Spleen (tissue), 11 donors: ENCODE results near the gene PRTN3. TPM values are rescaled to one million over a fixed set of nuclear protein-coding genes. Genes with fewer than 3 reads are reported as not detected.

Experiments used
- DNase-seq: peaks from one replicate; pipeline ENCODE4 v3.0.0-alpha.2; 2020
- H3K27ac ChIP-seq, 8 donors: fragments of 200-600 bp; sonication (generic) in 7 of 8; 1 replicate in 4 of 8; 2 replicates in 4 of 8; pipeline versions ENCODE4 v1.5.0 to v1.8.0; 2016 to 2021; ENCODE audit warnings: inconsistent platforms in 4 of 8, mild to moderate bottlenecking in 4 of 8, moderate library complexity in 1 of 8
- H3K27me3 ChIP-seq, 7 donors: fragments of 200-600 bp; sonication (generic) in 6 of 7; replicated peaks in 1 of 7; 1 replicate in 4 of 7; 2 replicates in 3 of 7; pipeline versions ENCODE4 v1.5.0 to v1.8.0; 2016 to 2021; ENCODE audit warnings: inconsistent platforms in 3 of 7, mild to moderate bottlenecking in 1 of 7
- H3K36me3 ChIP-seq, 6 donors: fragments of 200-600 bp; sonication (generic) in 5 of 6; 1 replicate in 4 of 6; 2 replicates in 2 of 6; pipeline versions ENCODE4 v1.5.0 to v1.8.0; 2016 to 2021; ENCODE audit warnings: inconsistent platforms in 2 of 6
- H3K4me1 ChIP-seq, 6 donors: fragments of 200-600 bp; sonication (generic) in 5 of 6; 1 replicate in 3 of 6; 2 replicates in 3 of 6; pipeline versions ENCODE4 v1.5.0 to v1.8.0; 2016 to 2021; ENCODE audit warnings: inconsistent platforms in 3 of 6
- H3K4me3 ChIP-seq, 8 donors: fragments of 200-600 bp; sonication (generic) in 7 of 8; 1 replicate in 4 of 8; 2 replicates in 4 of 8; pipeline versions ENCODE4 v1.5.0 to v1.8.0; 2016 to 2021; ENCODE audit warnings: inconsistent platforms in 4 of 8, mild to moderate bottlenecking in 4 of 8, moderate library complexity in 2 of 8
- H3K9me3 ChIP-seq, 8 donors: fragments of 200-600 bp; sonication (generic) in 7 of 8; 1 replicate in 4 of 8; 2 replicates in 4 of 8; pipeline versions ENCODE4 v1.5.0 to v1.8.0; 2016 to 2021; ENCODE audit warnings: inconsistent platforms in 4 of 8
- CTCF ChIP-seq, 11 experiments: fragments of 200-600 bp in 7 of 11; fragments of 450-650 bp in 4 of 11; sonication (generic) in 4 of 11; IDR thresholded peaks in 8 of 11; conservative IDR thresholded peaks in 3 of 11; 1 replicate in 7 of 11; 2 replicates in 4 of 11; pipeline versions ENCODE4 v1.4.0 to v1.8.0; 2016 to 2021; ENCODE audit warnings: antibody characterized with exemption in 11 of 11, inconsistent platforms in 4 of 11, mild to moderate bottlenecking in 1 of 11
- POLR2A ChIP-seq, 3 donors: fragments of 450-650 bp; IDR thresholded peaks; one replicate each; pipeline ENCODE4 v1.5.1; 2017; ENCODE audit warnings: antibody characterized with exemption in 3 of 3, mild to moderate bottlenecking in 1 of 3
- POLR2AphosphoS5 ChIP-seq, 3 donors: sonication (generic); formaldehyde crosslinking; IDR thresholded peaks; one replicate each; pipeline ENCODE4 v1.5.1; 2017; ENCODE audit warnings: antibody characterized with exemption in 3 of 3
- WGBS, 5 donors: extraction: QIAGEN DNeasy Blood & Tissue Kit in 3 of 5; methylation state at CpG; one replicate each; pipeline versions ENCODE4 v1.1.5 to v1.1.7; 2013 to 2018; 5-methylcytosine and 5-hydroxymethylcytosine counted together
- intact Hi-C: fragments of 100-400 bp; cut with DNase I; formaldehyde crosslinking; loops from one replicate; pipeline ENCODE4 v1.15.0; 2023; ENCODE audit warnings: low total_unique reads
- microRNA-seq, 3 donors: library from miRNA; unstranded; fragments of <30 nt; microRNA quantifications; one replicate each; pipeline versions ENCODE4 to v1.1.0, GENCODE V29; 2019 to 2020
- polyA plus RNA-seq, 3 donors: library from polyadenylated mRNA; stranded (reverse); fragments of 200-250 nt; gene quantifications; one replicate each; pipeline ENCODE4 v1.2.1, GENCODE V29; 2013
- small RNA-seq, 4 donors: library from RNA; depleted of rRNA; stranded (forward); fragments of <200 nt; gene quantifications; one replicate each; pipeline ENCODE3, GENCODE V24; 2016
- total RNA-seq, 7 donors: library from RNA; depleted of rRNA in 3 of 7; stranded (reverse); fragments of >200 nt in 3 of 7; fragmentation: NEBNext Ultra II Directional in 4 of 7; extraction: Animal tissue kit (Norgen Biotek cat#: 25700) in 4 of 7; gene quantifications; one replicate each; pipeline versions ENCODE4 v1.1.0 to v1.2.1, GENCODE V29; 2016 to 2021
- donor health status: healthy with polysubstance abuse.
- donor health status: DM: no; HTN: no; CAD: no; lungs with moderate emphysema.
- donor health status: DM: no; HTN: no; CAD: no.
- donor health status: Bipolar disorder and iron deficiency.
- donor health status: healthy.
- donor health status: DM: no; HTN: no; CAD: no.
- donor health status: DM: yes; HTN: yes; CAD: no.

The PRTN3 gene
- total and polyA plus RNA-seq, 10 donors, result 0.89 to 168 (median 7.9) TPM

GRCh38 chr19:896999-897398 lies 56.2 kb downstream of the PRTN3 start:
- Histone ChIP-seq H3K9me3 (no peaks in the 10 kb centered on the region), H3K36me3 (peaks cover 0 to 59% (median 40%) of the 10 kb centered on the region in 6 donors), H3K27me3 (no peaks in the 10 kb centered on the region), H3K4me3 (no peak overlapping the region), H3K4me1 (peaks cover 2 to 56% (median 21%) of the 10 kb centered on the region in 6 donors), H3K27ac (no peak overlapping the region)
- no peak for DNase-seq
- intact Hi-C loops, result no loop called here
- no peak for TF ChIP-seq POLR2AphosphoS5 (IDR thresholded peaks at IDR 0.05)
- TF ChIP-seq CTCF (IDR thresholded peaks at IDR 0.05 in 8 of 11, conservative IDR thresholded peaks at IDR 0.05 in 3 of 11), result no peak
- TF ChIP-seq POLR2A (IDR thresholded peaks at IDR 0.05), result no peak
- WGBS, 5 donors, result 86 to 94% (median 93%) methylated on average over 11 of the region's 11 CpGs

GRCh38 chr19:897442-898039 lies 56.7 kb downstream of the PRTN3 start:
- 85 to 95% (median 93%) methylated on average over 10 to 26 of the region's 26 CpGs for WGBS, 5 donors
- intact Hi-C loops, result no loop called here
- H3K4me1 ChIP-seq, result peaks cover 0 to 56% (median 20%) of the 10 kb centered on the region in 6 donors
- no peaks in the 10 kb centered on the region for H3K27me3 ChIP-seq
- no peak for DNase-seq
- no peak overlapping the region for H3K27ac ChIP-seq
- no peak for TF ChIP-seq POLR2A (IDR thresholded peaks at IDR 0.05)
- TF ChIP-seq POLR2AphosphoS5 (IDR thresholded peaks at IDR 0.05), result peak in 2 of 3 donors; percentile 6 to 73
- peak in 1 of 11 experiments; percentile 24 for TF ChIP-seq CTCF (IDR thresholded peaks at IDR 0.05 in 8 of 11, conservative IDR thresholded peaks at IDR 0.05 in 3 of 11)
- H3K9me3 ChIP-seq, result no peaks in the 10 kb centered on the region
- H3K36me3 ChIP-seq, result peaks cover 0 to 64% (median 43%) of the 10 kb centered on the region in 6 donors
- no peak overlapping the region for H3K4me3 ChIP-seq

Small RNA genes lying within 50 kb of the gene (microRNA-seq; reads per million reads assigned to microRNA genes)
- gene MIR3187 (5.8 to 8.1 (median 7.3) reads per million in 3 donors), gene MIR4745 (0.85 to 2.9 (median 2.8) reads per million in 3 donors)

Small RNA genes lying within 50 kb of the gene (small RNA-seq; reads per million reads assigned to genes)
- gene MIR3187, result 0 reads per million in 4 donors
- 0 reads per million in 4 donors for gene RNU6-9

Other genes with a start within 250 kb of the PRTN3 start
- gene POLRMT, start 207.5 kb upstream of the PRTN3 start, total RNA-seq, result 10 to 100 TPM; 28.6 to 55.6 (median 49.7) TPM
- 100 to 1,000 TPM in 2 of 3 donors, 10 to 100 TPM in 1; 67.8 to 105 (median 102) TPM for gene POLRMT, start 207.5 kb upstream of the PRTN3 start, polyA plus RNA-seq
- under 1 TPM in 2 of 7 donors, not detected in 5; 0.27 to 0.61 TPM for gene FGF22, start 201.1 kb upstream of the PRTN3 start, total RNA-seq
- under 1 TPM in 2 of 3 donors, not detected in 1; 0.10 to 0.20 TPM for gene FGF22, start 201.1 kb upstream of the PRTN3 start, polyA plus RNA-seq
- 10 to 100 TPM; 49.2 to 95.1 (median 57.7) TPM for gene RNF126, start 177.8 kb upstream of the PRTN3 start, total RNA-seq
- gene RNF126, start 177.8 kb upstream of the PRTN3 start, polyA plus RNA-seq, result 10 to 100 TPM; 38.1 to 55.3 (median 45.0) TPM
- 10 to 100 TPM; 11.5 to 43.4 (median 16.6) TPM for gene FSTL3, start 164.6 kb upstream of the PRTN3 start, total RNA-seq
- 10 to 100 TPM in 2 of 3 donors, 1 to 10 TPM in 1; 5.6 to 31.2 (median 10.9) TPM for gene FSTL3, start 164.6 kb upstream of the PRTN3 start, polyA plus RNA-seq
- 1 to 10 TPM in 2 of 7 donors, under 1 TPM in 3, not detected in 2; 0.46 to 2.5 (median 0.60) TPM for gene PRSS57, start 145.5 kb upstream of the PRTN3 start, total RNA-seq
- under 1 TPM; 0.24 to 0.70 (median 0.27) TPM for gene PRSS57, start 145.5 kb upstream of the PRTN3 start, polyA plus RNA-seq
- 10 to 100 TPM; 19.9 to 80.1 (median 30.0) TPM for gene PALM, start 132.1 kb upstream of the PRTN3 start, total RNA-seq
- gene PALM, start 132.1 kb upstream of the PRTN3 start, polyA plus RNA-seq, result 10 to 100 TPM in 1 of 3 donors, 1 to 10 TPM in 2; 6.0 to 24.1 (median 7.0) TPM
- gene MISP, start 89.9 kb upstream of the PRTN3 start, total RNA-seq, result not detected
- under 1 TPM in 1 of 3 donors, not detected in 2; 0.13 TPM for gene MISP, start 89.9 kb upstream of the PRTN3 start, polyA plus RNA-seq
- 100 to 1,000 TPM; 147 to 305 (median 247) TPM for gene PTBP1, start 43.5 kb upstream of the PRTN3 start, total RNA-seq
- 100 to 1,000 TPM in 1 of 3 donors, 10 to 100 TPM in 2; 89.9 to 130 (median 98.6) TPM for gene PTBP1, start 43.5 kb upstream of the PRTN3 start, polyA plus RNA-seq
- gene PLPPR3, start 19.0 kb upstream of the PRTN3 start, total RNA-seq, result under 1 TPM in 5 of 7 donors, not detected in 2; 0.27 to 0.79 (median 0.43) TPM
- gene PLPPR3, start 19.0 kb upstream of the PRTN3 start, polyA plus RNA-seq, result under 1 TPM in 1 of 3 donors, not detected in 2; 0.03 TPM
- gene AZU1, start 13.2 kb upstream of the PRTN3 start, total RNA-seq, result 10 to 100 TPM in 3 of 7 donors, 1 to 10 TPM in 4; 3.1 to 69.7 (median 9.6) TPM
- 1 to 10 TPM; 1.7 to 7.6 (median 4.2) TPM for gene AZU1, start 13.2 kb upstream of the PRTN3 start, polyA plus RNA-seq
- gene ELANE, start 11.3 kb downstream of the PRTN3 start, total RNA-seq, result 100 to 1,000 TPM in 1 of 7 donors, 10 to 100 TPM in 4, 1 to 10 TPM in 2; 3.9 to 137 (median 17.0) TPM
- gene ELANE, start 11.3 kb downstream of the PRTN3 start, polyA plus RNA-seq, result 1 to 10 TPM; 2.8 to 6.7 (median 5.4) TPM
- gene CFD, start 18.7 kb downstream of the PRTN3 start, total RNA-seq, result 10 to 100 TPM; 11.3 to 59.5 (median 26.2) TPM
- gene CFD, start 18.7 kb downstream of the PRTN3 start, polyA plus RNA-seq, result 10 to 100 TPM in 2 of 3 donors, 1 to 10 TPM in 1; 6.6 to 25.3 (median 18.4) TPM
- gene MED16, start 52.2 kb downstream of the PRTN3 start, total RNA-seq, result 10 to 100 TPM; 37.0 to 60.7 (median 52.7) TPM
- 10 to 100 TPM; 43.2 to 82.1 (median 77.6) TPM for gene MED16, start 52.2 kb downstream of the PRTN3 start, polyA plus RNA-seq
- gene RNU6-9, start 52.5 kb downstream of the PRTN3 start, total RNA-seq, result not detected
- gene RNU6-9, start 52.5 kb downstream of the PRTN3 start, polyA plus RNA-seq, result not detected
- gene R3HDM4, start 72.2 kb downstream of the PRTN3 start, total RNA-seq, result 100 to 1,000 TPM in 3 of 7 donors, 10 to 100 TPM in 4; 41.0 to 175 (median 90.9) TPM
- 10 to 100 TPM; 74.6 to 99.7 (median 87.4) TPM for gene R3HDM4, start 72.2 kb downstream of the PRTN3 start, polyA plus RNA-seq
- gene KISS1R, start 76.3 kb downstream of the PRTN3 start, total RNA-seq, result under 1 TPM in 5 of 7 donors, not detected in 2; 0.30 to 0.50 (median 0.37) TPM
- under 1 TPM; 0.22 to 0.42 (median 0.27) TPM for gene KISS1R, start 76.3 kb downstream of the PRTN3 start, polyA plus RNA-seq
- 10 to 100 TPM; 14.9 to 42.5 (median 22.6) TPM for gene ARID3A, start 85.0 kb downstream of the PRTN3 start, total RNA-seq
- gene ARID3A, start 85.0 kb downstream of the PRTN3 start, polyA plus RNA-seq, result 10 to 100 TPM in 1 of 3 donors, 1 to 10 TPM in 2; 2.5 to 10.3 (median 3.2) TPM
- gene WDR18, start 143.3 kb downstream of the PRTN3 start, total RNA-seq, result 10 to 100 TPM; 17.8 to 63.4 (median 28.2) TPM
- gene WDR18, start 143.3 kb downstream of the PRTN3 start, polyA plus RNA-seq, result 10 to 100 TPM; 57.6 to 96.0 (median 85.9) TPM
- under 1 TPM in 2 of 7 donors, not detected in 5; 0.07 to 0.11 TPM for gene GRIN3B, start 159.4 kb downstream of the PRTN3 start, total RNA-seq
- gene GRIN3B, start 159.4 kb downstream of the PRTN3 start, polyA plus RNA-seq, result not detected
- gene TMEM259, start 180.1 kb downstream of the PRTN3 start, total RNA-seq, result 100 to 1,000 TPM; 187 to 275 (median 240) TPM
- gene TMEM259, start 180.1 kb downstream of the PRTN3 start, polyA plus RNA-seq, result 100 to 1,000 TPM; 172 to 560 (median 460) TPM
- gene RNU6-2, start 180.5 kb downstream of the PRTN3 start, total RNA-seq, result not detected
- gene RNU6-2, start 180.5 kb downstream of the PRTN3 start, polyA plus RNA-seq, result not detected
- gene CNN2, start 185.6 kb downstream of the PRTN3 start, total RNA-seq, result 100 to 1,000 TPM; 102 to 296 (median 233) TPM
- 100 to 1,000 TPM; 126 to 147 (median 140) TPM for gene CNN2, start 185.6 kb downstream of the PRTN3 start, polyA plus RNA-seq
- gene ABCA7, start 199.1 kb downstream of the PRTN3 start, total RNA-seq, result 100 to 1,000 TPM in 3 of 7 donors, 10 to 100 TPM in 4; 64.6 to 162 (median 94.7) TPM
- gene ABCA7, start 199.1 kb downstream of the PRTN3 start, polyA plus RNA-seq, result 100 to 1,000 TPM in 2 of 3 donors, 10 to 100 TPM in 1; 67.5 to 197 (median 152) TPM
- gene ARHGAP45, start 226.2 kb downstream of the PRTN3 start, total RNA-seq, result 100 to 1,000 TPM; 161 to 258 (median 237) TPM
- 100 to 1,000 TPM; 205 to 356 (median 329) TPM for gene ARHGAP45, start 226.2 kb downstream of the PRTN3 start, polyA plus RNA-seq